Cardiac muscle cell (in vitro differentiated cells and primary cell): ENCODE results near the gene REV3L. TPM values are rescaled to one million over a fixed set of nuclear protein-coding genes. Genes with fewer than 3 reads are reported as not detected.

Experiments used
- DNase-seq, 2 donors: peaks; one replicate each; pipeline versions ENCODE4 v3.0.0 to v3.0.0-alpha.2; 2010 to 2017; ENCODE audit warnings: low read depth in 1 of 2, low spot score in 1 of 2
- H3K27ac ChIP-seq: fragments of 200-600 bp; sonication (generic); 2 replicates; pipeline ENCODE4 v1.5.1; 2016
- H3K27me3 ChIP-seq: fragments of 200-600 bp; sonication (generic); 2 replicates; pipeline ENCODE4 v1.6.0; 2016; ENCODE audit warnings: control low read depth
- H3K36me3 ChIP-seq: fragments of 200-600 bp; sonication (generic); 2 replicates; pipeline ENCODE4 v1.5.1; 2016; ENCODE audit warnings: control low read depth
- H3K4me1 ChIP-seq: fragments of 200-600 bp; sonication (generic); 2 replicates; pipeline ENCODE4 v1.8.1; 2017; ENCODE audit warnings: low read depth, mild to moderate bottlenecking, mixed run types
- H3K4me3 ChIP-seq: fragments of 200-600 bp; sonication (generic); 2 replicates; pipeline ENCODE4 v1.5.1; 2016; ENCODE audit warnings: mild to moderate bottlenecking
- H3K9me3 ChIP-seq: fragments of 200-600 bp; sonication (generic); 2 replicates; pipeline ENCODE4 v1.5.1; 2017; ENCODE audit warnings: low read depth, mild to moderate bottlenecking, control low read depth
- CTCF ChIP-seq: IDR thresholded peaks from 2 replicates; pipeline ENCODE4 v1.5.1; 2012; ENCODE audit warnings: low read depth, mild to moderate bottlenecking, low read length
- polyA plus RNA-seq: library from polyadenylated mRNA; unstranded; fragments of >200 nt; fragmentation: Nextera tagmentation; extraction: Ambion mirVana; gene quantifications from 2 replicates; pipeline ENCODE4 v1.2.1, GENCODE V29; 2016
- total RNA-seq: library from RNA; depleted of rRNA; stranded (reverse); fragments of >200 nt; gene quantifications from 2 replicates; pipeline ENCODE4 v1.2.3, GENCODE V29; 2016

The REV3L gene
- total and polyA plus RNA-seq, 2 experiments from 2014 or later = 18.1 to 23.3 TPM

- Histone ChIP-seq H3K27me3 (no peaks in the 10 kb centered on the region), H3K9me3 (no peaks in the 10 kb centered on the region), H3K4me3 (no peak overlapping the region), H3K36me3 (peaks cover 2% of the 10 kb centered on the region), H3K4me1 (no peaks in the 10 kb centered on the region), H3K27ac (no peak overlapping the region)
- no peak for TF ChIP-seq CTCF
- DNase-seq = no peak
Measured at GRCh38 chr6:111471958-111472357, 11.1 kb downstream of the REV3L start.

GRCh38 chr6:111471533-111471932, 11.5 kb downstream of the REV3L start:
- Histone ChIP-seq H3K27me3 (no peaks in the 10 kb centered on the region), H3K4me3 (no peak overlapping the region), H3K27ac (no peak overlapping the region), H3K9me3 (no peaks in the 10 kb centered on the region), H3K4me1 (no peaks in the 10 kb centered on the region), H3K36me3 (peaks cover 2% of the 10 kb centered on the region)
- no peak for DNase-seq
- no peak for TF ChIP-seq CTCF

GRCh38 chr6:111470991-111471390, 12.0 kb downstream of the REV3L start:
- peaks cover 2% of the 10 kb centered on the region for H3K36me3 ChIP-seq
- no peaks in the 10 kb centered on the region for H3K27me3 ChIP-seq
- no peak overlapping the region for H3K4me3 ChIP-seq
- no peak overlapping the region for H3K27ac ChIP-seq
- no peaks in the 10 kb centered on the region for H3K4me1 ChIP-seq
- H3K9me3 ChIP-seq = no peaks in the 10 kb centered on the region
- no peak for DNase-seq
- TF ChIP-seq CTCF = no peak

GRCh38 chr6:111469543-111469942, 13.5 kb downstream of the REV3L start:
- Histone ChIP-seq H3K27me3 (no peaks in the 10 kb centered on the region), H3K36me3 (peaks cover 2% of the 10 kb centered on the region), H3K4me3 (no peak overlapping the region), H3K4me1 (no peaks in the 10 kb centered on the region), H3K27ac (no peak overlapping the region), H3K9me3 (no peaks in the 10 kb centered on the region)
- DNase-seq = no peak
- no peak for TF ChIP-seq CTCF

DNA sequence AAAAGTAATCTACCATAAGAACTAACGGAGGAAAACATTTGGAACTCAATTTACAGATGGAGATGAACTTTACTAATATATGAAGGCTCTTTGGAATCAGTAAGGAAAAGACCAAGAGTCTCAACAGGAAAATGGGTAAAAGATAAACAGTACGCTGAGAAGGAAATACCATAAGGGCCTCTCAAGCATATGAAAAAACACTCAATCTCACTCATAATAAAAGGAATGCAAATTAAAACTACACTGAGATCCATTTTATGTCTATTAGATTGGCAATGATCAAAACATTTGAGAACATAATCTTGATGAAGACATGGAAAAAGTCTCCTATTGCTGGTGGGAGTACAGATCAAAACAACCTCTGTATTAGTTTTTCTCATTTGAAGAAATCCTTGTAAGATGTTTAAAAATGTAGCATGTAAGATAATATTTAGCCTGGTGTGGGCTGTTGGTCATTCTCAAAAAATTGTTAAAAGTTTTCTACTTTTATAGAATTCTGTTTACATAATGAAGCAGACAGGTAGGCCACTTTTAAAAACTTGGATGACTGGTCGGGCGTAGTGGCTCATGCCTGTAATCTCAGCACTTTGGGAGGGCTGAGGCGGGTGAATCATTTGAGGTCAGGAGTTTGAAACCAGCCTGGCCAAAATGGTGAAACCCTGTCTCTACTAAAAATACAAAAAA, 14.5 kb downstream of the REV3L start:
- Histone ChIP-seq H3K4me3 (no peak overlapping the region), H3K27ac (no peak overlapping the region), H3K27me3 (no peaks in the 10 kb centered on the region), H3K4me1 (no peaks in the 10 kb centered on the region), H3K36me3 (peaks cover 2% of the 10 kb centered on the region), H3K9me3 (no peaks in the 10 kb centered on the region)
- peak in 1 of 2 donors; percentile 38 for DNase-seq
- TF ChIP-seq CTCF = no peak
